Loucy (cell line): ENCODE results near the gene VIPR2.

ENCODE experiments used
- EZH2phosphoT487 ChIP-seq: fragments of 200-600 bp; IDR thresholded peaks from 2 replicates; pipeline ENCODE4 v1.6.1; 2018; ENCODE audit warnings: antibody characterized with exemption, mild to moderate bottlenecking, moderate library complexity, borderline replicate concordance
- TF ChIP-seq, protein P1 (sequence below): fragments of 200-600 bp; sonication (generic); conservative IDR thresholded peaks from 2 replicates; pipeline ENCODE4 v1.5.1; 2014; ENCODE audit warnings: mild to moderate bottlenecking, antibody characterized with exemption, low read length

- TF ChIP-seq, protein P1, sequence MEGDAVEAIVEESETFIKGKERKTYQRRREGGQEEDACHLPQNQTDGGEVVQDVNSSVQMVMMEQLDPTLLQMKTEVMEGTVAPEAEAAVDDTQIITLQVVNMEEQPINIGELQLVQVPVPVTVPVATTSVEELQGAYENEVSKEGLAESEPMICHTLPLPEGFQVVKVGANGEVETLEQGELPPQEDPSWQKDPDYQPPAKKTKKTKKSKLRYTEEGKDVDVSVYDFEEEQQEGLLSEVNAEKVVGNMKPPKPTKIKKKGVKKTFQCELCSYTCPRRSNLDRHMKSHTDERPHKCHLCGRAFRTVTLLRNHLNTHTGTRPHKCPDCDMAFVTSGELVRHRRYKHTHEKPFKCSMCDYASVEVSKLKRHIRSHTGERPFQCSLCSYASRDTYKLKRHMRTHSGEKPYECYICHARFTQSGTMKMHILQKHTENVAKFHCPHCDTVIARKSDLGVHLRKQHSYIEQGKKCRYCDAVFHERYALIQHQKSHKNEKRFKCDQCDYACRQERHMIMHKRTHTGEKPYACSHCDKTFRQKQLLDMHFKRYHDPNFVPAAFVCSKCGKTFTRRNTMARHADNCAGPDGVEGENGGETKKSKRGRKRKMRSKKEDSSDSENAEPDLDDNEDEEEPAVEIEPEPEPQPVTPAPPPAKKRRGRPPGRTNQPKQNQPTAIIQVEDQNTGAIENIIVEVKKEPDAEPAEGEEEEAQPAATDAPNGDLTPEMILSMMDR, result no peak
- TF ChIP-seq EZH2phosphoT487, result no peak
Measured at GRCh38 chr7:159097661-159098423, 46.8 kb downstream of the VIPR2 start.
